Smooth muscle cell (in vitro differentiated cells): Measurements from ENCODE around the gene BOD1. TPM values are rescaled to one million over a fixed set of nuclear protein-coding genes. Genes with fewer than 3 reads are reported as not detected.

Experiments used
- DNase-seq: peaks from one replicate; lab custom pipeline; 2025; ENCODE audit not compliant: unreplicated experiment; lab: John Stamatoyannopoulos, UW
- H2AFZ ChIP-seq: fragments of 200-600 bp; sonication (generic); 2 replicates; pipeline ENCODE4 v1.6.0; 2016; ENCODE audit warnings: antibody characterized with exemption, low read depth, mild to moderate bottlenecking
- H3F3A ChIP-seq: fragments of 200-600 bp; sonication (generic); 2 replicates; pipeline ENCODE4 v1.6.0; 2017; ENCODE audit warnings: antibody characterized with exemption, low read depth
- H3K27ac ChIP-seq: fragments of 200-600 bp; sonication (generic); 2 replicates; pipeline ENCODE4 v1.5.1; 2016; ENCODE audit warnings: low read depth, mild to moderate bottlenecking
- H3K27me3 ChIP-seq: fragments of 200-600 bp; sonication (generic); 2 replicates; pipeline ENCODE4 v1.6.1; 2016; ENCODE audit warnings: low read depth, mild to moderate bottlenecking
- H3K36me3 ChIP-seq: fragments of 200-600 bp; sonication (generic); 2 replicates; pipeline ENCODE4 v1.5.1; 2016; ENCODE audit warnings: low read depth
- H3K4me1 ChIP-seq: fragments of 200-600 bp; sonication (generic); 2 replicates; pipeline ENCODE4 v1.5.1; 2016; ENCODE audit warnings: low read depth
- H3K4me2 ChIP-seq: fragments of 200-600 bp; sonication (generic); 2 replicates; pipeline ENCODE4 v1.6.0; 2016; ENCODE audit warnings: mild to moderate bottlenecking
- H3K4me3 ChIP-seq: fragments of 200-600 bp; sonication (generic); 2 replicates; pipeline ENCODE4 v1.5.1; 2016; ENCODE audit warnings: mild to moderate bottlenecking
- H3K79me2 ChIP-seq: fragments of 200-600 bp; sonication (generic); 2 replicates; pipeline ENCODE4 v1.6.0; 2016; ENCODE audit warnings: low read depth, mild to moderate bottlenecking
- H3K9ac ChIP-seq: fragments of 200-600 bp; sonication (generic); 2 replicates; pipeline ENCODE4 v1.6.0; 2016; ENCODE audit warnings: low read depth
- H3K9me3 ChIP-seq: fragments of 200-600 bp; sonication (generic); replicated peaks from 2 replicates; pipeline ENCODE4 v1.5.1; 2016; ENCODE audit warnings: low read depth
- H4K20me1 ChIP-seq: fragments of 200-600 bp; sonication (generic); 2 replicates; pipeline ENCODE4 v1.6.0; 2016; ENCODE audit warnings: low read depth
- CTCF ChIP-seq: fragments of 200-600 bp; sonication (generic); IDR thresholded peaks from 2 replicates; pipeline ENCODE4 v1.5.1; 2017; ENCODE audit warnings: borderline replicate concordance, mild to moderate bottlenecking, antibody characterized with exemption; ENCODE audit not compliant: insufficient read depth, poor library complexity, severe bottlenecking
- WGBS: methylation state at CpG from one replicate; pipeline ENCODE4 v1.1.7; 2016; ENCODE audit warnings: low lambda C conversion rate; 5-methylcytosine and 5-hydroxymethylcytosine counted together
- polyA plus RNA-seq: library from polyadenylated mRNA; unstranded; fragments of >200 nt; fragmentation: Nextera tagmentation; extraction: Ambion mirVana; gene quantifications from 2 replicates; pipeline ENCODE4 v1.2.1, GENCODE V29; 2016
- total RNA-seq: library from RNA; depleted of rRNA; stranded (reverse); fragments of >200 nt; gene quantifications from 2 replicates; pipeline ENCODE4 v1.2.3, GENCODE V29; 2014

The BOD1 gene
- total and polyA plus RNA-seq, 2 experiments from 2014 or later: 56.5 to 58.3 TPM

GRCh38 chr5:173663352-173664153 is 47.1 kb upstream of the BOD1 start:
- Histone ChIP-seq H3K79me2 (no peaks in the 10 kb centered on the region), H3K4me2 (no peak overlapping the region), H4K20me1 (no peaks in the 10 kb centered on the region), H3K27me3 (no peaks in the 10 kb centered on the region), H3K36me3 (no peaks in the 10 kb centered on the region), H3K4me3 (no peak overlapping the region), H3K9me3 (no peaks in the 10 kb centered on the region), H2AFZ (no peak overlapping the region), H3K4me1 (no peaks in the 10 kb centered on the region), H3F3A (no peaks in the 10 kb centered on the region), H3K9ac (no peak overlapping the region), H3K27ac (no peak overlapping the region)
- no peak for DNase-seq
- no peak for TF ChIP-seq CTCF
- 93% methylated on average over 13 of the region's 13 CpGs for WGBS

GRCh38 chr5:173662581-173663351 is 46.3 kb upstream of the BOD1 start:
- H3K9me3 ChIP-seq: no peaks in the 10 kb centered on the region
- DNase-seq: no peak
- no peaks in the 10 kb centered on the region for H3K4me1 ChIP-seq
- WGBS: 97% methylated on average over 12 of the region's 12 CpGs
- H3K27ac ChIP-seq: no peak overlapping the region
- no peaks in the 10 kb centered on the region for H3K27me3 ChIP-seq
- no peak for TF ChIP-seq CTCF
- no peak overlapping the region for H3K4me2 ChIP-seq
- H3K9ac ChIP-seq: no peak overlapping the region
- H3F3A ChIP-seq: no peaks in the 10 kb centered on the region
- H2AFZ ChIP-seq: no peak overlapping the region
- no peaks in the 10 kb centered on the region for H3K36me3 ChIP-seq
- no peak overlapping the region for H3K4me3 ChIP-seq
- no peaks in the 10 kb centered on the region for H4K20me1 ChIP-seq
- H3K79me2 ChIP-seq: no peaks in the 10 kb centered on the region

DNA sequence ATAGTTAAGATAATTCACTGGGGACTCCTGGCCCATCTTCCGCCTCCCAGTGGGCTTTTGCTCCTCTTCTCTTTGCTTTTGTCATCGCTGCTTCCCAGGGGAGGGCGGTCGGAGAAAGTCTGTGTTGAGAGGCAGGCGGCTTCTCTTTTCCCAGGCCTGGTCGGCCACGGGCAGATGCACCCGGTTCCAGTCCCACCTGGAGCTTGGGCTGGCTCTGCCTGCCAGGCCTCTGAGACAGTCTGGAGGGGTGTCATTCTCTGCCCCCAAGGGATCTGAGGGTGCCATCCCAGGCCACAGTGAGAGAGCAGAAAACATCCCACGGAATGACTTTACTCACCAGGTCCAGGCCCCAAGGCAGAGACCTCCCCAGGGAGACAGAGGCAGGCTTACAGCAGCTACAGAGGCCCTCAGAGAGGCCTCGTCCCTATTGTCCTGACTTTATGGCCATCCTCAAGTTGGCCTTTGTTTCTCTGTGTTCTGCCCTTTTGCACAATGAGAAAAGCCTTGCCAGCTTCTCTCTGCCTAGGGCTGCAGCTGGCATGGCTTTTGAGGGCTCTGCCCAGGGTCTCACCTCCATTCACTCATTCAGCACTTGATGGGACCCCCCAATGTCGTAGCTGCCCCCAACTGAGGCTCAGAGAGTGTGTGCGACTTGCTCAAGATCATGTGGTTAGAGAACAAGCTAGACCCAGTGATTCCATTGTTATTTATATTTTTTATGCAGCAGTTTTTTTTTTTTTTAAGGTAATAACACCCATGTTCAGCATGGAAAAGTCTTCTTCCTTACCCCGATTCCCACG is 44.2 kb upstream of the BOD1 start:
- WGBS: 94% methylated on average over 14 of the region's 14 CpGs
- no peak overlapping the region for H2AFZ ChIP-seq
- no peaks in the 10 kb centered on the region for H4K20me1 ChIP-seq
- no peak overlapping the region for H3K4me3 ChIP-seq
- H3K4me2 ChIP-seq: no peak overlapping the region
- H3K27me3 ChIP-seq: no peaks in the 10 kb centered on the region
- H3K36me3 ChIP-seq: no peaks in the 10 kb centered on the region
- H3K9me3 ChIP-seq: no peaks in the 10 kb centered on the region
- no peak overlapping the region for H3K9ac ChIP-seq
- H3F3A ChIP-seq: no peaks in the 10 kb centered on the region
- H3K79me2 ChIP-seq: no peaks in the 10 kb centered on the region
- TF ChIP-seq CTCF: no peak
- DNase-seq: no peak
- no peak overlapping the region for H3K27ac ChIP-seq
- no peaks in the 10 kb centered on the region for H3K4me1 ChIP-seq
